ENCODE data around the gene KCTD20.

Gene KCTD20

GRCh38 chr6:36519352-36519751, 76.6 kb downstream of the KCTD20 start:
- no peak for TF ChIP-seq ZNF274 (IDR thresholded peaks at IDR 0.05; ENCODE audit: low read depth, low read length)
- H3K4me3 ChIP-seq (ENCODE audit: low read length): no peak overlapping the region

- no peak overlapping the region for H3K4me3 ChIP-seq (ENCODE audit: low read length)
- TF ChIP-seq ZNF274 (IDR thresholded peaks at IDR 0.05; ENCODE audit: low read depth, low read length): no peak
These were observed 80.7 kb downstream of the KCTD20 start for GRCh38 chr6:36523451-36523850.

- no peak overlapping the region for H3K4me3 ChIP-seq (ENCODE audit: low read length)
- no peak for TF ChIP-seq ZNF274 (IDR thresholded peaks at IDR 0.05; ENCODE audit: low read depth, low read length)
These were observed 81.2 kb downstream of the KCTD20 start for GRCh38 chr6:36523936-36524499.

- TF ChIP-seq ZNF274 (IDR thresholded peaks at IDR 0.05; ENCODE audit: low read depth, low read length): no peak
- no peak overlapping the region for H3K4me3 ChIP-seq (ENCODE audit: low read length)
These were observed 82.1 kb downstream of the KCTD20 start for GRCh38 chr6:36524871-36525270.

GRCh38 chr6:36525346-36525745, 82.5 kb downstream of the KCTD20 start:
- H3K4me3 ChIP-seq (ENCODE audit: low read length): no peak overlapping the region
- no peak for TF ChIP-seq ZNF274 (IDR thresholded peaks at IDR 0.05; ENCODE audit: low read depth, low read length)

GRCh38 chr6:36526066-36526465, 83.3 kb downstream of the KCTD20 start:
- no peak for TF ChIP-seq ZNF274 (IDR thresholded peaks at IDR 0.05; ENCODE audit: low read depth, low read length)
- no peak overlapping the region for H3K4me3 ChIP-seq (ENCODE audit: low read length)

GRCh38 chr6:36533321-36533720, 90.5 kb downstream of the KCTD20 start:
- H3K4me3 ChIP-seq (ENCODE audit: low read length): no peak overlapping the region
- TF ChIP-seq ZNF274 (IDR thresholded peaks at IDR 0.05; ENCODE audit: low read depth, low read length): no peak

- TF ChIP-seq ZNF274 (IDR thresholded peaks at IDR 0.05; ENCODE audit: low read depth, low read length): no peak
- no peak overlapping the region for H3K4me3 ChIP-seq (ENCODE audit: low read length)
These were observed 94.2 kb downstream of the KCTD20 start for GRCh38 chr6:36536873-36537547.

GRCh38 chr6:36539814-36540568, 97.2 kb downstream of the KCTD20 start:
- no peak for TF ChIP-seq ZNF274 (IDR thresholded peaks at IDR 0.05; ENCODE audit: low read depth, low read length)
- H3K4me3 ChIP-seq (ENCODE audit: low read length): no peak overlapping the region

Data from GM08714 (cell line).